ENCODE results near the gene ZNF256. TPM values are rescaled to one million over a fixed set of nuclear protein-coding genes. Genes with fewer than 3 reads are reported as not detected.

Gene ZNF256
- 1.5 and 6.3 TPM in 2 replicates for total RNA-seq

GRCh38 chr19:57947419-57948134 lies at the start of gene ZNF256:
ZNF256 (minus strand) TSS chr19:57947706; CDS start chr19:57947474, 232 bp downstream.

GRCh38 chr19:57974434-57974833 lies 26.9 kb upstream of the ZNF256 start, which contains the start of gene C19orf18:
C19orf18 (minus strand) TSS chr19:57974534; CDS start chr19:57974432, 102 bp downstream.

GRCh38 chr19:57934820-57935665 lies 12.5 kb downstream of the ZNF256 start, which contains the start of gene ZNF418:
ZNF418 (minus strand) TSS chr19:57935402; CDS start chr19:57933822, 1,580 bp downstream.

GRCh38 chr19:57916168-57916995 lies 31.1 kb downstream of the ZNF256 start, which contains the start of gene ZNF417:
ZNF417 (minus strand) TSS chr19:57916592; CDS start chr19:57916411, 181 bp downstream.

Other genes starting within 250 kb of the ZNF256 start
- 2.0 and 2.6 TPM in 2 replicates for gene ZNF154, start 238.5 kb downstream of the ZNF256 start, total RNA-seq
- gene ZNF671, start 220.1 kb downstream of the ZNF256 start, total RNA-seq = 7.8 and 7.9 TPM in 2 replicates
- gene ZNF776, start 200.9 kb downstream of the ZNF256 start, total RNA-seq = 5.8 TPM in 2 replicates
- 11.4 and 11.5 TPM in 2 replicates for gene ZNF586, start 178.0 kb downstream of the ZNF256 start, total RNA-seq
- gene ZNF552, start 132.8 kb downstream of the ZNF256 start, total RNA-seq = 1.6 and 3.6 TPM in 2 replicates
- 11.5 and 15.5 TPM in 2 replicates for gene ZNF587B, start 117.4 kb downstream of the ZNF256 start, total RNA-seq
- 8.9 and 16.8 TPM in 2 replicates for gene ZNF587, start 97.8 kb downstream of the ZNF256 start, total RNA-seq
- gene ZNF814, start 58.7 kb downstream of the ZNF256 start, total RNA-seq = 4.0 and 14.3 TPM in 2 replicates
- 6.0 and 6.1 TPM in 2 replicates for gene ZNF417, start 31.1 kb downstream of the ZNF256 start, total RNA-seq
- 1.3 and 1.6 TPM in 2 replicates for gene ZNF418, start 12.3 kb downstream of the ZNF256 start, total RNA-seq
- not detected in 2 replicates for gene C19orf18, start 26.8 kb upstream of the ZNF256 start, total RNA-seq
- 4.9 and 25.6 TPM in 2 replicates for gene ZNF606, start 55.1 kb upstream of the ZNF256 start, total RNA-seq
- 0.54 TPM in 1 of 2 replicates, not detected in the other for gene ZSCAN1, start 86.3 kb upstream of the ZNF256 start, total RNA-seq
- gene ZNF135, start 111.6 kb upstream of the ZNF256 start, total RNA-seq = 2.7 and 2.9 TPM in 2 replicates
- 27.4 and 33.0 TPM in 2 replicates for gene ZSCAN18, start 150.5 kb upstream of the ZNF256 start, total RNA-seq
- 8.6 and 12.1 TPM in 2 replicates for gene ZNF329, start 203.1 kb upstream of the ZNF256 start, total RNA-seq
- gene ZNF274, start 235.4 kb upstream of the ZNF256 start, total RNA-seq = 19.3 and 29.0 TPM in 2 replicates